NOMO-1 treated with DMSO at 0.1 percent for 48 hours (cell line): ENCODE results near the gene RRP12.
A peak's percentile ranks its signal among the peaks of the same experiment; 100 is the strongest.

Experiments used
- DNase-seq: peaks from one replicate; lab custom pipeline; 2025; ENCODE audit not compliant: unreplicated experiment; lab: John Stamatoyannopoulos, UW

The RRP12 gene

GRCh38 chr10:97336446-97336845 is 64.7 kb downstream of the RRP12 start:
- DNase-seq = no peak

DNA sequence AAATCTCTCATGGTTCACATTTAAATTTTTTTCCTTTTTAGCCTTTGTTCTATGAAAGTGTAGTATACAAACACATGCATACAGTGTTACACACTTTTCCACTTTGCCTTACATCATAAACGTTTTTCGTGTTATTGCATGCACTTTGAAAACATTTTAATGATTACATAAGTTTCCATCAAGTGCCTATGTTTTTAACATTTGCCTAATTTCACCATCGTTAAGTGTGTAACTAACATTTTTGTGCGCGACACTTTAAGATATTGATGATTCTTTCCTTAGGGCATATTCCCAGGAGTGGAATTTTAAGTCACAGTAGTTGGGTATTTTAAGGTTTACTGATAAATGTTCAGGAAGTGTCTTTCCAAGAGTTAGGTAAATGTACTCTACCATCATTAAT is 65.1 kb downstream of the RRP12 start:
- peak; percentile 4 for DNase-seq

DNA sequence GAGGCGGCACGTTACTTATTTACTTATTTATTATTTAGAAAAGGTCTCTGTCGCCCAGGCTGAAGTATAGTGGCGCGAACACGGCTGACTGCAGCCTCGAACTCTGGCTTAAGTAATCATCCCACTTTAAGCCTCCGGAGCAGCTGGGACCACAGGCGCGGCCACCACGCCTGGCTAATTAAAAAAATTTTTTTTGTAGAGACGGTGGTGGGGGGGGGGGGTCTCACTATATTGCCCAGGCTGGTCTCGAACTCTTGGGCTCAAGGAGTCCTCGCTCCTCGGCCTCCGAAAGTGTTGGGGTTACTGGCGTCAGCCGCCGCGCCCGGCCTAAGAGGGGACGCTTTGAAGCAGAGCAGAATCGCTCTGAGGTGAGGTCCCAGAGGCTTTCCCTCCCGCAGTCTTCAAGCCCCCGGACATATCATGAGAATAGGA is 65.9 kb downstream of the RRP12 start:
- DNase-seq = no peak

- DNase-seq = peak; percentile 82
These were observed 66.6 kb downstream of the RRP12 start, which contains the start of gene FRAT2 for GRCh38 chr10:97334370-97335175. FRAT2 (minus strand) TSS chr10:97334729; CDS start chr10:97334572, 157 bp downstream.

DNA sequence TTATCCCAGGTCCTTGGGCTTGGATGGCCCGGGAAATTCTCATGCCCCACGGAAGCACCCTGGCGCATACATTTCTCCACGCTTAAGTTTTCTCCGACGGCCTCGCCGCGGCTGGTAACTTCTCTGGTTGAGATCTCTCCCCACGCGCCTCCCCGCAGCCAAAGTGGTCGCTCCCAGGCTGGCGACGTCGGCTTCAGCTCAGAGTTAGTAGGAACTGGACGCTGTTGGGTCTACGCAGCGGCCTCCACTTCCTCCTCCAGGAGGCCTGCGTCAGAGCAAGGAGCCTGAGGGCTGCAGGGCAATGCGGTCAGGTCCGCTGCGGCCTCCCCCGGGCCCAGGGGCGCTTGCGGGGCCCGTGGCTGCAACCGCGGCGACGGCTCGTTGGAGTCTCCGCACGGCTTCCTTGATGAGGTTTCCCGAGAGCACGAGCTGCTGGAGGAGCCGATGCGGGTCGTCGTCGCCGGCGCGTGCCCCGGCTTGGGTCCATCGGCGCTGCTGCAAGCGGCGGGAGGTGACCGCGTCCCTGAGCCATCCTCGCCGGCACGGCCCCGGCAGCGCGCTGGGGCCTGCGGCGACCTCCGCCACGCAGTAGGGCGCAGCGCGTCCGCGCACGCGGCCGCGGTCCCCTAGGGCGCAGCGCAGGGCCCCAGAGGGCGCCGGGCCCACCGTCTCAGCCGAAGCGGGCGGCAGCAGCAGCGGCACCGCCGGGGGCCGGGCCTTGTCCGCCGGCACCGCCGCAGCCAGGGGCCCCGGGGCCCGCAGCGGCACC is 67.4 kb downstream of the RRP12 start:
- DNase-seq = peak; percentile 67

DNA sequence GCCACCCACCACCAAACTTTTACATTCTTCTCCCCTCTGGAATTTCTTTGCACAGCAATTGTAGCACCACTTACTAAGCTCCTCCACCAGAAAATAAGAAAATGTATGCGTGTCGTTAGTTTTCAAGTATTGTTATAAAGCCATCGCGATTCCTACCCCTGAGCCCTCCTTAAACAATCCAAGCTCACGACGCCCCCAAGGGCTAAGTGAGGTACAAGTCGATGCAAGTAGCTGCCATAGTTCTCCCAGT is 67.9 kb downstream of the RRP12 start:
- DNase-seq = no peak

GRCh38 chr10:97332591-97333350 is 68.4 kb downstream of the RRP12 start:
- no peak for DNase-seq

GRCh38 chr10:97331153-97331703 is 69.9 kb downstream of the RRP12 start:
- DNase-seq = no peak

DNA sequence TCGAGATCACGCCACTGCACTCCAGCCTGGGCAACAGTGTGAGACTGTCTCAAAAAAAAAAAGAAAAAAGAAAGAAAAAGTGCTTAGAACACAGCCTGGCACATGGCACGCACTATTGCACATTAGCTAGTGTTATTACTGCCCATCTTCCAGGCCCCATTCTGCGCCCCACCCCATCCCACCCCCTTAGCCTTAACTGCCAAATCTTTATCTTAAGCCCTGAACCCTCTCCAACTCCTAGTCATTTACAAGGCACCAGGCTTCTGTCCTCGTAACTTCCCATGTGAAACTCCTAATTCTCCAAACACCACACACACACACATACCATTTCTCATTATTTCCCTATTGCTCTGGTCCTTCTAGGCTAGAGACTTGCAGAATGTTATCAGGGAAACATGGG is 71.4 kb downstream of the RRP12 start:
- DNase-seq = no peak

GRCh38 chr10:97328646-97329453 is 72.3 kb downstream of the RRP12 start:
- no peak for DNase-seq

- DNase-seq = no peak
These were observed 73.5 kb downstream of the RRP12 start for GRCh38 chr10:97327348-97328294.

DNA sequence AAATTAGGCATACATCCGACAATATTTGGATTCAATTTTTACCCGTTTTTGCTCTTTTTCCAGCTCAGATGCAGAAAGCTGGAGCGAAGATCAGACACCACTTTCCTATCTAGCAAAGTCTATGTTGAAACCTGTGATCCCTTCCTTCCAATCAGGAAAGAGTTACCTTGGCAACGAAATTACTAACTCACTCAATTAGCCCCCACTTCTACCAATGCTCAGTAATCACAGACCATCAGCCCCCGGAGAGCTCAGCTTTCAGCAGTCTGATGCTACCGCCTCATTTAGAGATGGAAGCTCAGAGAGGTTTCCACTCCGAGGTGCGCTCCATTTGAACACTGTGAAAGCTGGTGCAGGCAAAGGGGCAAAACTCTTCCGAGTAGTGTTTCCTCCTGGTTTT is 75.4 kb downstream of the RRP12 start:
- no peak for DNase-seq

- DNase-seq = no peak
These were observed 77.6 kb downstream of the RRP12 start for GRCh38 chr10:97323501-97323900.

- no peak for DNase-seq
These were observed 79.3 kb downstream of the RRP12 start for GRCh38 chr10:97321804-97322190.

GRCh38 chr10:97321032-97321803 is 79.9 kb downstream of the RRP12 start:
- peak; percentile 55 for DNase-seq

- DNase-seq = no peak
These were observed 80.6 kb downstream of the RRP12 start for GRCh38 chr10:97320480-97321031.

- DNase-seq = peak; percentile 69
These were observed 81.3 kb downstream of the RRP12 start for GRCh38 chr10:97319671-97320479.
